Osteoblast (primary cell): Measurements from ENCODE around the gene ESR1. TPM values are rescaled to one million over a fixed set of nuclear protein-coding genes. Genes with fewer than 3 reads are reported as not detected.

ENCODE experiments used
- DNase-seq: peaks from one replicate; pipeline ENCODE4 v3.0.0; 2011; ENCODE audit warnings: low spot score, mixed read lengths; ENCODE audit not compliant: insufficient read length; ENCODE audit errors: missing footprints
- H2AFZ ChIP-seq: 2 replicates; pipeline ENCODE4 v1.6.0; 2011; ENCODE audit warnings: mild to moderate bottlenecking, low read length
- H3K27ac ChIP-seq: 2 replicates; pipeline ENCODE4 v1.5.1; 2011; ENCODE audit warnings: mild to moderate bottlenecking, low read depth, low read length, moderate library complexity
- H3K27me3 ChIP-seq: 2 replicates; pipeline ENCODE4 v1.6.0; 2012; ENCODE audit warnings: mild to moderate bottlenecking, control low read depth, inconsistent platforms, low read length, moderate library complexity; ENCODE audit not compliant: insufficient read depth
- H3K36me3 ChIP-seq: 2 replicates; pipeline ENCODE4 v1.5.1; 2011; ENCODE audit warnings: mild to moderate bottlenecking, low read length, control low read depth, moderate library complexity; ENCODE audit not compliant: insufficient read depth
- H3K4me1 ChIP-seq: 2 replicates; pipeline ENCODE4 v1.5.1; 2011; ENCODE audit warnings: mild to moderate bottlenecking, low read length, control low read depth, moderate library complexity; ENCODE audit not compliant: insufficient read depth
- H3K4me2 ChIP-seq: 2 replicates; pipeline ENCODE4 v1.6.0; 2011; ENCODE audit warnings: mild to moderate bottlenecking, low read length; ENCODE audit not compliant: insufficient read depth
- H3K4me3 ChIP-seq: fragments of 200-600 bp; sonication (generic); 3 replicates; pipeline ENCODE4 v1.5.1; 2012; ENCODE audit warnings: mild to moderate bottlenecking, low read length, inconsistent platforms; ENCODE audit not compliant: insufficient read depth
- H3K79me2 ChIP-seq: 2 replicates; pipeline ENCODE4 v1.6.0; 2012; ENCODE audit warnings: mild to moderate bottlenecking, low read length, control low read depth, inconsistent platforms; ENCODE audit not compliant: insufficient read depth
- H3K9me3 ChIP-seq: 2 replicates; pipeline ENCODE4 v1.5.1; 2011; ENCODE audit warnings: low read depth, low read length, control low read depth
- H4K20me1 ChIP-seq: 2 replicates; pipeline ENCODE4 v1.6.0; 2012; ENCODE audit warnings: mild to moderate bottlenecking, low read length, control low read depth; ENCODE audit not compliant: insufficient read depth
- total RNA-seq: library from RNA; depleted of rRNA; stranded (reverse); fragments of >200 nt; gene quantifications from 2 replicates; pipeline ENCODE4 v1.2.3, GENCODE V29; 2012
- TF ChIP-seq, protein P1 (sequence below): IDR thresholded peaks from 2 replicates; pipeline ENCODE4 v1.5.1; 2011; ENCODE audit warnings: mild to moderate bottlenecking, low read depth, low read length, moderate library complexity; ENCODE audit errors: extremely low read depth

The ESR1 gene
- total RNA-seq, 1 donor, result 3.3 TPM

GRCh38 chr6:152096863-152097496, 289.5 kb downstream of the ESR1 start:
- peaks cover 37% of the 10 kb centered on the region for H3K4me1 ChIP-seq
- H3K27me3 ChIP-seq, result no peaks in the 10 kb centered on the region
- peak overlapping the region; percentile 54 for H3K4me2 ChIP-seq
- H3K79me2 ChIP-seq, result no peaks in the 10 kb centered on the region
- no peaks in the 10 kb centered on the region for H3K36me3 ChIP-seq
- H4K20me1 ChIP-seq, result no peaks in the 10 kb centered on the region
- peak; percentile 89 for DNase-seq
- H3K27ac ChIP-seq, result peak overlapping the region; percentile 72
- no peak overlapping the region for H3K4me3 ChIP-seq
- TF ChIP-seq, protein P1, sequence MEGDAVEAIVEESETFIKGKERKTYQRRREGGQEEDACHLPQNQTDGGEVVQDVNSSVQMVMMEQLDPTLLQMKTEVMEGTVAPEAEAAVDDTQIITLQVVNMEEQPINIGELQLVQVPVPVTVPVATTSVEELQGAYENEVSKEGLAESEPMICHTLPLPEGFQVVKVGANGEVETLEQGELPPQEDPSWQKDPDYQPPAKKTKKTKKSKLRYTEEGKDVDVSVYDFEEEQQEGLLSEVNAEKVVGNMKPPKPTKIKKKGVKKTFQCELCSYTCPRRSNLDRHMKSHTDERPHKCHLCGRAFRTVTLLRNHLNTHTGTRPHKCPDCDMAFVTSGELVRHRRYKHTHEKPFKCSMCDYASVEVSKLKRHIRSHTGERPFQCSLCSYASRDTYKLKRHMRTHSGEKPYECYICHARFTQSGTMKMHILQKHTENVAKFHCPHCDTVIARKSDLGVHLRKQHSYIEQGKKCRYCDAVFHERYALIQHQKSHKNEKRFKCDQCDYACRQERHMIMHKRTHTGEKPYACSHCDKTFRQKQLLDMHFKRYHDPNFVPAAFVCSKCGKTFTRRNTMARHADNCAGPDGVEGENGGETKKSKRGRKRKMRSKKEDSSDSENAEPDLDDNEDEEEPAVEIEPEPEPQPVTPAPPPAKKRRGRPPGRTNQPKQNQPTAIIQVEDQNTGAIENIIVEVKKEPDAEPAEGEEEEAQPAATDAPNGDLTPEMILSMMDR, result peak; percentile 18
- H2AFZ ChIP-seq, result no peak overlapping the region
- H3K9me3 ChIP-seq, result peaks cover 3% of the 10 kb centered on the region

- H3K27me3 ChIP-seq, result no peaks in the 10 kb centered on the region
Observed at GRCh38 chr6:152098683-152099082, 291.2 kb downstream of the ESR1 start.

DNA sequence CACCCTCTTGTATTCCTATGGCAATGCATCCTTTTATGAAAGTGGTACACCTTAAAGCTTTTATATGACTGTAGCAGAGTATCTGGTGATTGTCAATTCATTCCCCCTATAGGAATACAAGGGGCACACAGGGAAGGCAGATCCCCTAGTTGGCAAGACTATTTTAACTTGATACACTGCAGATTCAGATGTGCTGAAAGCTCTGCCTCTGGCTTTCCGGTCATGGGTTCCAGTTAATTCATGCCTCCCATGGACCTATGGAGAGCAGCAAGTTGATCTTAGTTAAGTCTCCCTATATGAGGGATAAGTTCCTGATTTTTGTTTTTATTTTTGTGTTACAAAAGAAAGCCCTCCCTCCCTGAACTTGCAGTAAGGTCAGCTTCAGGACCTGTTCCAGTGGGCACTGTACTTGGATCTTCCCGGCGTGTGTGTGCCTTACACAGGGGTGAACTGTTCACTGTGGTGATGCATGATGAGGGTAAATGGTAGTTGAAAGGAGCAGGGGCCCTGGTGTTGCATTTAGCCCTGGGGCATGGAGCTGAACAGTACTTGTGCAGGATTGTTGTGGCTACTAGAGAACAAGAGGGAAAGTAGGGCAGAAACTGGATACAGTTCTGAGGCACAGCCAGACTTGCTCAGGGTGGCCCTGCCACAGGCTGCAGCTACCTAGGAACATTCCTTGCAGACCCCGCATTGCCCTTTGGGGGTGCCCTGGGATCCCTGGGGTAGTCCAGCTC, 292.1 kb downstream of the ESR1 start:
- Histone ChIP-seq H3K4me1 (peaks cover 33% of the 10 kb centered on the region), H3K36me3 (no peaks in the 10 kb centered on the region), H4K20me1 (no peaks in the 10 kb centered on the region), H3K4me3 (no peak overlapping the region), H3K4me2 (peak overlapping the region; percentile 52), H3K27me3 (no peaks in the 10 kb centered on the region), H3K79me2 (no peaks in the 10 kb centered on the region), H3K27ac (no peak overlapping the region), H3K9me3 (peaks cover 3% of the 10 kb centered on the region), H2AFZ (peak overlapping the region; percentile 69)
- DNase-seq, result no peak
- TF ChIP-seq, protein P1, result no peak

More at GRCh38 chr6:152098683-152099082, 291.2 kb downstream of the ESR1 start:
- DNase-seq, result no peak
- no peak overlapping the region for H3K4me2 ChIP-seq
- peaks cover 3% of the 10 kb centered on the region for H3K9me3 ChIP-seq
- no peaks in the 10 kb centered on the region for H3K79me2 ChIP-seq
- H3K4me3 ChIP-seq, result no peak overlapping the region
- no peaks in the 10 kb centered on the region for H3K36me3 ChIP-seq
- no peaks in the 10 kb centered on the region for H4K20me1 ChIP-seq
- no peak overlapping the region for H3K27ac ChIP-seq
- no peak overlapping the region for H2AFZ ChIP-seq
- peaks cover 33% of the 10 kb centered on the region for H3K4me1 ChIP-seq
- TF ChIP-seq, protein P1, result no peak

DNA sequence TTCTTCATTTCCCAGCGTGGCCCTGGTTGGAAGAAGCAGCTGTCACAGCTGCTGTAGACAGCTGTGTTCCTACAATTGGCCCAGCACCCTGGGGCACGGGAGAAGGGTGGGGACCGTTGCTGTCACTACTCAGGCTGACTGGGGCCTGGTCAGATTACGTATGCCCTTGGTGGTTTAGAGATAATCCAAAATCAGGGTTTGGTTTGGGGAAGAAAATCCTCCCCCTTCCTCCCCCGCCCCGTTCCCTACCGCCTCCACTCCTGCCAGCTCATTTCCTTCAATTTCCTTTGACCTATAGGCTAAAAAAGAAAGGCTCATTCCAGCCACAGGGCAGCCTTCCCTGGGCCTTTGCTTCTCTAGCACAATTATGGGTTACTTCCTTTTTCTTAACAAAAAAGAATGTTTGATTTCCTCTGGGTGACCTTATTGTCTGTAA, 292.7 kb downstream of the ESR1 start:
- Histone ChIP-seq H3K4me3 (no peak overlapping the region), H3K4me1 (peaks cover 33% of the 10 kb centered on the region), H4K20me1 (no peaks in the 10 kb centered on the region), H3K9me3 (peaks cover 3% of the 10 kb centered on the region), H3K36me3 (no peaks in the 10 kb centered on the region), H3K79me2 (no peaks in the 10 kb centered on the region), H3K4me2 (peak overlapping the region; percentile 52), H2AFZ (peak overlapping the region; percentile 69), H3K27me3 (no peaks in the 10 kb centered on the region), H3K27ac (no peak overlapping the region)
- TF ChIP-seq, protein P1, result no peak
- no peak for DNase-seq
